SJSA1 (cell line): ENCODE measurements around the gene LRRC1. TPM values are rescaled to one million over a fixed set of nuclear protein-coding genes. Genes with fewer than 3 reads are reported as not detected.

Experiments used
- DNase-seq, 2 experiments: peaks; one replicate each; pipeline ENCODE4 v3.0.0-alpha.2; 2015 to 2020; ENCODE audit warnings: low spot score in 2 of 2, low read depth in 1 of 2
- H3K27ac ChIP-seq: fragments of 250-450 bp; sonication (Bioruptor Pico); 2 replicates; pipeline ENCODE4 v1.5.1; 2020; ENCODE audit warnings: mild to moderate bottlenecking, moderate library complexity
- H3K27me3 ChIP-seq: fragments of 250-450 bp; sonication (Bioruptor Pico); replicated peaks from 2 replicates; pipeline ENCODE4 v1.5.1; 2020; ENCODE audit warnings: mild to moderate bottlenecking, moderate library complexity
- H3K36me3 ChIP-seq: fragments of 250-450 bp; sonication (Bioruptor Pico); 2 replicates; pipeline ENCODE4 v1.5.1; 2020; ENCODE audit warnings: mild to moderate bottlenecking
- H3K4me1 ChIP-seq: fragments of 250-450 bp; sonication (Bioruptor Pico); replicated peaks from 2 replicates; pipeline ENCODE4 v1.6.1; 2021; ENCODE audit warnings: mild to moderate bottlenecking
- H3K4me3 ChIP-seq: fragments of 250-450 bp; sonication (Bioruptor Pico); 2 replicates; pipeline ENCODE4 v1.5.1; 2020; ENCODE audit warnings: mild to moderate bottlenecking
- H3K9me3 ChIP-seq: fragments of 250-450 bp; sonication (Bioruptor Pico); replicated peaks from 2 replicates; pipeline ENCODE4 v1.5.1; 2020; ENCODE audit warnings: mild to moderate bottlenecking
- total RNA-seq: library from RNA; depleted of rRNA; stranded (reverse); fragments of >200 nt; shearing (Covaris generic); gene quantifications from 2 replicates; pipeline ENCODE4 v1.2.3, GENCODE V29; 2014

LRRC1 gene
- total RNA-seq, 1 experiment from 2014 or later = 16.4 TPM

- H3K27me3 ChIP-seq = no peaks in the 10 kb centered on the region
- H3K36me3 ChIP-seq = no peaks in the 10 kb centered on the region
- H3K4me3 ChIP-seq = no peak overlapping the region
- no peaks in the 10 kb centered on the region for H3K9me3 ChIP-seq
- no peaks in the 10 kb centered on the region for H3K4me1 ChIP-seq
- no peak for DNase-seq
- H3K27ac ChIP-seq = no peak overlapping the region
Measured at GRCh38 chr6:53851561-53851960, 56.8 kb downstream of the LRRC1 start.

- DNase-seq = no peak
- H3K27me3 ChIP-seq = no peaks in the 10 kb centered on the region
- H3K9me3 ChIP-seq = no peaks in the 10 kb centered on the region
- no peaks in the 10 kb centered on the region for H3K36me3 ChIP-seq
- H3K4me3 ChIP-seq = no peak overlapping the region
- H3K27ac ChIP-seq = no peak overlapping the region
- no peaks in the 10 kb centered on the region for H3K4me1 ChIP-seq
Measured at GRCh38 chr6:53852805-53853204, 58.0 kb downstream of the LRRC1 start.

GRCh38 chr6:53854843-53855567, 60.2 kb downstream of the LRRC1 start:
- no peaks in the 10 kb centered on the region; the same call in 1 of the 2 replicates for H3K9me3 ChIP-seq
- no peak overlapping the region for H3K27ac ChIP-seq
- no peak for DNase-seq
- H3K27me3 ChIP-seq = no peaks in the 10 kb centered on the region
- no peak overlapping the region for H3K4me3 ChIP-seq
- no peaks in the 10 kb centered on the region for H3K4me1 ChIP-seq
- no peaks in the 10 kb centered on the region for H3K36me3 ChIP-seq

GRCh38 chr6:53855940-53856339, 61.1 kb downstream of the LRRC1 start:
- Histone ChIP-seq H3K9me3 (no peaks in the 10 kb centered on the region; the same call in 1 of the 2 replicates), H3K4me3 (no peak overlapping the region), H3K27me3 (no peaks in the 10 kb centered on the region), H3K27ac (no peak overlapping the region), H3K36me3 (no peaks in the 10 kb centered on the region), H3K4me1 (no peaks in the 10 kb centered on the region)
- DNase-seq = no peak

GRCh38 chr6:53857318-53858094, 62.7 kb downstream of the LRRC1 start:
- no peak for DNase-seq
- Histone ChIP-seq H3K9me3 (no peaks in the 10 kb centered on the region; the same call in 1 of the 2 replicates), H3K36me3 (no peaks in the 10 kb centered on the region), H3K4me3 (no peak overlapping the region), H3K27ac (no peak overlapping the region), H3K4me1 (peaks cover 10% of the 10 kb centered on the region), H3K27me3 (no peaks in the 10 kb centered on the region)

GRCh38 chr6:53858196-53858595, 63.4 kb downstream of the LRRC1 start:
- no peak for DNase-seq
- H3K27me3 ChIP-seq = no peaks in the 10 kb centered on the region
- H3K4me1 ChIP-seq = peaks cover 16% of the 10 kb centered on the region
- H3K27ac ChIP-seq = no peak overlapping the region
- no peak overlapping the region for H3K4me3 ChIP-seq
- no peaks in the 10 kb centered on the region; the same call in 1 of the 2 replicates for H3K9me3 ChIP-seq
- H3K36me3 ChIP-seq = no peaks in the 10 kb centered on the region

GRCh38 chr6:53858913-53859312, 64.1 kb downstream of the LRRC1 start:
- peaks cover 16% of the 10 kb centered on the region for H3K4me1 ChIP-seq
- no peak for DNase-seq

GRCh38 chr6:53860511-53860910, 65.7 kb downstream of the LRRC1 start:
- Histone ChIP-seq H3K36me3 (no peaks in the 10 kb centered on the region), H3K4me3 (no peak overlapping the region), H3K4me1 (peaks cover 16% of the 10 kb centered on the region), H3K9me3 (no peaks in the 10 kb centered on the region; the same call in 1 of the 2 replicates), H3K27ac (no peak overlapping the region), H3K27me3 (no peaks in the 10 kb centered on the region)
- DNase-seq = no peak

More at GRCh38 chr6:53858913-53859312, 64.1 kb downstream of the LRRC1 start:
- Histone ChIP-seq H3K27ac (no peak overlapping the region), H3K9me3 (no peaks in the 10 kb centered on the region; the same call in 1 of the 2 replicates), H3K36me3 (no peaks in the 10 kb centered on the region), H3K4me3 (no peak overlapping the region), H3K27me3 (no peaks in the 10 kb centered on the region)

- Histone ChIP-seq H3K27ac (no peak overlapping the region), H3K9me3 (no peaks in the 10 kb centered on the region; the same call in 1 of the 2 replicates), H3K4me3 (no peak overlapping the region), H3K27me3 (no peaks in the 10 kb centered on the region), H3K36me3 (no peaks in the 10 kb centered on the region), H3K4me1 (peaks cover 16% of the 10 kb centered on the region)
- DNase-seq = no peak
Measured at GRCh38 chr6:53861518-53861917, 66.7 kb downstream of the LRRC1 start.

- H3K9me3 ChIP-seq = no peaks in the 10 kb centered on the region; the same call in 1 of the 2 replicates
- no peaks in the 10 kb centered on the region for H3K27me3 ChIP-seq
- no peaks in the 10 kb centered on the region for H3K36me3 ChIP-seq
- H3K4me1 ChIP-seq = peaks cover 16% of the 10 kb centered on the region
- DNase-seq = peak in 1 of 2 experiments; percentile 7
- H3K27ac ChIP-seq = no peak overlapping the region
- no peak overlapping the region for H3K4me3 ChIP-seq
Measured at GRCh38 chr6:53862662-53863462, 68.1 kb downstream of the LRRC1 start.

GRCh38 chr6:53864781-53865180, 70.0 kb downstream of the LRRC1 start:
- no peak for DNase-seq
- no peaks in the 10 kb centered on the region for H3K27me3 ChIP-seq
- no peak overlapping the region for H3K4me3 ChIP-seq
- no peaks in the 10 kb centered on the region; the same call in 1 of the 2 replicates for H3K36me3 ChIP-seq
- no peak overlapping the region for H3K27ac ChIP-seq
- peaks cover 21% of the 10 kb centered on the region for H3K4me1 ChIP-seq
- no peaks in the 10 kb centered on the region for H3K9me3 ChIP-seq

- no peak overlapping the region for H3K27ac ChIP-seq
Measured at GRCh38 chr6:53866226-53866625, 71.4 kb downstream of the LRRC1 start.

GRCh38 chr6:53868626-53869025, 73.8 kb downstream of the LRRC1 start:
- no peaks in the 10 kb centered on the region for H3K9me3 ChIP-seq
- no peak overlapping the region for H3K27ac ChIP-seq

More at GRCh38 chr6:53866226-53866625, 71.4 kb downstream of the LRRC1 start:
- no peaks in the 10 kb centered on the region for H3K9me3 ChIP-seq
- peaks cover 26% of the 10 kb centered on the region for H3K4me1 ChIP-seq
- H3K27me3 ChIP-seq = no peaks in the 10 kb centered on the region
- peak in 1 of 2 experiments; percentile 23 for DNase-seq
- no peak overlapping the region for H3K4me3 ChIP-seq
- H3K36me3 ChIP-seq = no peaks in the 10 kb centered on the region; the same call in 1 of the 2 replicates

More at GRCh38 chr6:53868626-53869025, 73.8 kb downstream of the LRRC1 start:
- Histone ChIP-seq H3K27me3 (no peaks in the 10 kb centered on the region), H3K36me3 (no peaks in the 10 kb centered on the region; the same call in 1 of the 2 replicates), H3K4me1 (peaks cover 10% of the 10 kb centered on the region), H3K4me3 (no peak overlapping the region)
- DNase-seq = no peak
